ENCODE data around the gene ATP11A.
"Not testable (repeated sequence)": the region's sequence is repeated elsewhere in the genome, so short reads cannot be mapped to it uniquely, and the experiment has no call there.

Gene ATP11A

DNA sequence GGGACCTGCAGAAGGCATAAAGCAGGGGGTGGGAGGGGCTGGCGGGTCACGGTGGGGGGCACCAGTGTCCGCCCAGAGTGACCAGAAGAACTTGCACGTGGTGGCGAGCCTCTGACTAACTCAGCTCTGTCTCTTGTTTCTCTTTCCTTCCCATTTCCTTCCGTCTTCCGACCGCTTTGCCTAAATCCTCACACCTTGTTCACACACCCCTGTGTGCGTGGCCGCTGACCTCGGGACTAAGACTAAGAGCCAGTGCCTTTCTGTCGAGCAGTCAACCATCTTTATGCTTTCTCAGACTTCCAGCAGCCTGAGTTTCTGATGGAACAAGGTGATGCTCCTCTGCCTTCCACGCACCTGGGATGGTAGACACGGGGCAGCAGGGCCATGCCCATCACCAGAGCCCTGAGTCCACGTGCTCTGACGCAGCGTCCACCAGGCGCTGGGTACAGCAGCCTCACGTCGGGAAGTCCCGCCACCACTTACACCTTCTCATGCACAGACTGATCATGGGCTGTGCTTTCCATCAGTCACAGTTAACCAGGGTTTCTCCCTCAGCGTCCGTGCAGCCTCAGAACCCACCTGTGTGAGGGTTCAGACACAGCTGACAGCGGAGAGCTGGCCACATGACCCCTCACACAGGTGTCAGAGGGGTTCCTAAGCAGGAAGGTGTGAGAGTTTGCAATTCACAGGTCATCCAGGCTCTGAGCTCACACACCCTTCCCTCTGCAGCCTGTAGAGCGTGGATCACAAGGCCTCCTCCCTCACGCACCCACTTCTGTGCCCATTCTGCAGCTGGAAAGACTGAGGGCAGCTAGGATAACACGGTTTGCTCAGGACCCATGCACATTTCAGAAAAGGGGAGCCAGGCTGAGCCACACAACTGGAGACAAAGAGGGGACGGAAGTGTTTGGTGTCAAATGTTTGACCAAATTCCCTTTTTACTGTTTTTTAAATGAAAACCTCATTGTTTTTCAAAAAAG lies 188.4 kb downstream of the ATP11A start:
- H3K9me3 ChIP-seq (ENCODE audit: control insufficient read depth, low read length), result no peaks in the 10 kb centered on the region
- no peak overlapping the region for H3K27ac ChIP-seq (ENCODE audit: insufficient read depth, low read depth, low read length, poor library complexity, severe bottlenecking)
- no peaks in the 10 kb centered on the region for H3K27me3 ChIP-seq (ENCODE audit: control insufficient read depth, insufficient read depth, low read length, poor library complexity, severe bottlenecking)
- H3K4me1 ChIP-seq (ENCODE audit: control insufficient read depth, insufficient read depth, low read length), result peaks cover 8% of the 10 kb centered on the region
- peaks cover 3% of the 10 kb centered on the region for H3K36me3 ChIP-seq (ENCODE audit: control insufficient read depth, insufficient read depth, low read length)
- H3K4me3 ChIP-seq (ENCODE audit: insufficient read depth, low read depth, low read length), result no peak overlapping the region
- WGBS, 2 experiments, result 89 to 91% methylated on average over 28 of the region's 28 CpGs

DNA sequence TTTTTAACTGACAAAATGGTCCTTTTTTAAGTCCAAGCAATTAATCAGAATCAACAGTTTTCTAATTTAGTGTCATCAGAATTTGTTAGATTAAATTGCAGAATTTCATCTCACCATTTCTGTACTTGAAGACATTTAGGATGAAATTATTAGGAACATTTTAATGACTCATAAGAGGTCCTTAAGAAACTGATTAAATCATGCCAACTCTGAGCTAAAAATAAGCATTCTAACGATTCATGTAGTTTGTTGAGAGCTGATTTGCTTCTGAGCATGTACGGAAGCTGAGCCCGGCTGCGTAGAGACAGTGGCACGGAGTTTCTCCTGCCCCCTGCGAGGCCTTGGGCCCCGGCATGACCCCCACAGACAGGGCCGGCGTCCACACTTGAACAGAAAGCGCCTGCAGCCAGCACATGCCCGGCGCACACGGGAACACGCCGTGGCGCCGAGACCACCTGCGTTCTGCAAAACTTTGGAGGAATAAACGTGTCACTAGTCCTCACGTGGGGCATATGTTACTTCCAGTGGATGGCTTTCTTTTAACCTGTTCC lies 189.5 kb downstream of the ATP11A start:
- H3K9me3 ChIP-seq (ENCODE audit: control insufficient read depth, low read length), result no peaks in the 10 kb centered on the region
- peaks cover under 1% of the 10 kb centered on the region for H3K4me1 ChIP-seq (ENCODE audit: control insufficient read depth, insufficient read depth, low read length)
- no peak overlapping the region for H3K4me3 ChIP-seq (ENCODE audit: insufficient read depth, low read depth, low read length)
- peaks cover 3% of the 10 kb centered on the region for H3K36me3 ChIP-seq (ENCODE audit: control insufficient read depth, insufficient read depth, low read length)
- H3K27ac ChIP-seq (ENCODE audit: insufficient read depth, low read depth, low read length, poor library complexity, severe bottlenecking), result no peak overlapping the region
- WGBS, 2 experiments, result 87% methylated on average over 20 of the region's 20 CpGs
- H3K27me3 ChIP-seq (ENCODE audit: control insufficient read depth, insufficient read depth, low read length, poor library complexity, severe bottlenecking), result no peaks in the 10 kb centered on the region

DNA sequence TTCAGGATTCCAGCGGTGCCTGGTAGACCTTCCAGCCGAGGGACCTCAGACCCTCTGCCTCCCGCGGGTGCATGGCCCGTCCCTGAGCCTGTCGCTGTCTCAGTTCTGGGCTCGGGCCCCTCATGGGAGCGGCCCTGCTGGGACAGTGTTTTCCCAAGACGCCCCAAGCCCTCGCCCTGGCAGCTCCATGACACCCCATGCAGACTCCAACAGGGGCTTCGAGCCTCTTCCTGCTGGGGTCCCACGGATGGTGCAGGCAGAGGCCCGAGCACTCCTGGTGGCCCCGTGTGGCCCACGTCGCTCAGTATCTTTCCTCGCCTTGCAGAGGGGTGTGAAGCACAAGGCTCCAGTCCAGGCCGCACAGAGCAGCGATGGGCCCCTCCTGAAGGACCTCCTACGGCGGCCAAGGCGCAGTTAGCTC lies 190.4 kb downstream of the ATP11A start:
- H3K27me3 ChIP-seq (ENCODE audit: control insufficient read depth, insufficient read depth, low read length, poor library complexity, severe bottlenecking), result no peaks in the 10 kb centered on the region
- H3K4me1 ChIP-seq (ENCODE audit: control insufficient read depth, insufficient read depth, low read length), result no peaks in the 10 kb centered on the region
- no peaks in the 10 kb centered on the region for H3K9me3 ChIP-seq (ENCODE audit: control insufficient read depth, low read length)
- no peak overlapping the region for H3K4me3 ChIP-seq (ENCODE audit: insufficient read depth, low read depth, low read length)
- 95 to 97% methylated on average over 22 of the region's 22 CpGs for WGBS, 2 experiments
- H3K27ac ChIP-seq (ENCODE audit: insufficient read depth, low read depth, low read length, poor library complexity, severe bottlenecking), result no peak overlapping the region
- peaks cover 3% of the 10 kb centered on the region for H3K36me3 ChIP-seq (ENCODE audit: control insufficient read depth, insufficient read depth, low read length)

DNA sequence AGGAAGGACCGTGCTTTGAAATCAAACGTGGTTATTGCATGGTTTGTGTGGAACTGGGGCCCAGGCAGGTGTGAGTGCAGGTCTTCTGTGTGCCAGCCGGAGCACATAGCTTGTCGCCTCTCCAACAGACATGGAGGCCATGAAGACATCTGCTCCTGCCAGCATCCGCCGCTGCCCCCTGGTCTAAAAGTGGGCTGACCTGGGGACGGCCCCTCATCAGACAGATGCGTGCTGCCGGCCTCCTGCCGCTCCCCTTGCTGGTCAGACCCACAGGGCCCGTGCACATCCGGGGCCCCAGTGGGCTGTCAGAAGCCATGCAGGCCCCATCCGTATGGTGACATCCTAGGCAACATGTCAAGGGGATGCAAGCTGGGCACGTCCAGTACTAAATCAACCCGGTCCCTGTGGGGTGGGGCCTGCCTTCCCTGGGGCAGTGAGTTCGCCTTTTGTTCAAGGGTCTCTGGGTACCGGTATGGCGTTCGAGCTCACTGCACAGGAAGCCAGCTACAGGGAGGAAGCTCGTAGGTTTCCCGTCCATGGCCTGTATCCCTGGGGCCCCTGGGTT lies 191.2 kb downstream of the ATP11A start:
- H3K9me3 ChIP-seq (ENCODE audit: control insufficient read depth, low read length), result no peaks in the 10 kb centered on the region

DNA sequence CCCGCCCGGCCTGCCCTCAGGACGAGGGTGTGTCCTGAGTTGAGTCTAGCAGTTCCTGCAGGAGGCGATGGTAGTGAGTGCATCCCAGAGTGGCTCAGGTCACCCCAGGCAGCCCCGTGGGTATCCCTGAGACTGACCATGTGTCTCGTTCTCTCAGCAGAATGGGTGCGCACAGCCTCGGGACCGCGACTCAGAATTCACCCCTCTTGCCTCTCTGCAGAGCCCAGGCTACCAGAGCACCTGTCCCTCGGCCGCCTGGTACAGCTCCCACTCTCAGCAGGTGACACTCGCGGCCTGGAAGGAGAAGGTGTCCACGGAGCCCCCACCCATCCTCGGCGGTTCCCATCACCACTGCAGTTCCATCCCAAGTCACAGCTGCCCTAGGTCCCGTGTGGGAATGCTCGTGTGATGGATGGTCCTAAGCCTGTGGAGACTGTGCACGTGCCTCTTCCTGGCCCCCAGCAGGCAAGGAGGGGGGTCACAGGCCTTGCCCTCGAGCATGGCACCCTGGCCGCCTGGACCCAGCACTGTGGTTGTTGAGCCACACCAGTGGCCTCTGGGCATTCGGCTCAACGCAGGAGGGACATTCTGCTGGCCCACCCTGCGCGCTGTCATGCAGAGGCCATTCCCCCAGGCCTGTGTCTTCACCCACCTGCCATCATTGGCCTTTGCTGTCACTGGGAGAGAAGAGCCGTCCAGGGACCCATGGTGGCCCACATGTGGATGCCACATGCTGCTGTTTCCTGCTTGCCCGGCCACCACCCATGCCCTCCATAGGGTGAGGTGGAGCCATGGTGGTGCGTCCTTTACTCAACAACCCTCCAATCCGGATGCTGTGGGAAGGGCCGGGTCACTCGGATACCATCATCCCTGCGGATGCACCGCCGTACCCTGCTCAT lies 192.1 kb downstream of the ATP11A start:
- Histone ChIP-seq H3K9me3 (ENCODE audit: control insufficient read depth, low read length) (no peaks in the 10 kb centered on the region), H3K4me3 (ENCODE audit: insufficient read depth, low read depth, low read length) (no peak overlapping the region), H3K27ac (ENCODE audit: insufficient read depth, low read depth, low read length, poor library complexity, severe bottlenecking) (no peak overlapping the region), H3K4me1 (ENCODE audit: control insufficient read depth, insufficient read depth, low read length) (no peaks in the 10 kb centered on the region), H3K36me3 (ENCODE audit: control insufficient read depth, insufficient read depth, low read length) (peaks cover 3% of the 10 kb centered on the region), H3K27me3 (ENCODE audit: control insufficient read depth, insufficient read depth, low read length, poor library complexity, severe bottlenecking) (no peaks in the 10 kb centered on the region)
- 95 to 96% methylated on average over 35 of the region's 35 CpGs for WGBS, 2 experiments

More for the DNA sequence above, 191.2 kb downstream of the ATP11A start:
- 96% methylated on average over 21 of the region's 21 CpGs for WGBS, 2 experiments
- Histone ChIP-seq H3K4me1 (ENCODE audit: control insufficient read depth, insufficient read depth, low read length) (no peaks in the 10 kb centered on the region), H3K27me3 (ENCODE audit: control insufficient read depth, insufficient read depth, low read length, poor library complexity, severe bottlenecking) (no peaks in the 10 kb centered on the region), H3K27ac (ENCODE audit: insufficient read depth, low read depth, low read length, poor library complexity, severe bottlenecking) (no peak overlapping the region), H3K4me3 (ENCODE audit: insufficient read depth, low read depth, low read length) (no peak overlapping the region), H3K36me3 (ENCODE audit: control insufficient read depth, insufficient read depth, low read length) (peaks cover 3% of the 10 kb centered on the region)

DNA sequence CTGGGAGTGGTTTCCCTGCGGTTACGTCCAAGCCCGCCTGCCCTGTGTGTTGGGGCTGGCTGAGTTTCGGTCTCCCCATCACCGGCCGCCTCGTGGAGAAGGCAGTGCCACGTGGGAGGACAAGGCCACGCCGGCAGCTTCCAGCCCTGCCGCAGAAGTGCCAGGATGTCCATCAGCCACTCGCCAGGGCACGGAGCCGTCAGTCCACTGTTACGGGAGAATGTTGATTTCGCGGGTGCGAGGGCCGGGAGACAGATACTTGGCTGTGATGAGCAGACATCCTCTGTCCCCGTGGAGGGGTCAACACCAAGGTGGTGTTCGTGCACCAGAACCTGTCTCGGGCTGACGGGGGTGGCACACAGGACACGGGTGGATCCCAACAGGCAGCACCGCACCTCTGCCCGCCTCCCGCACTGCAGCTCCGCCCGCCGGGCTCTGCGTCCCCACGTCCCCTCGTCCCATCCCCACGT lies 192.8 kb downstream of the ATP11A start:
- peaks cover 3% of the 10 kb centered on the region for H3K36me3 ChIP-seq (ENCODE audit: control insufficient read depth, insufficient read depth, low read length)
- H3K4me3 ChIP-seq (ENCODE audit: insufficient read depth, low read depth, low read length), result no peak overlapping the region
- no peaks in the 10 kb centered on the region for H3K9me3 ChIP-seq (ENCODE audit: control insufficient read depth, low read length)
- 95 to 96% methylated on average over 34 of the region's 34 CpGs for WGBS, 2 experiments
- H3K27ac ChIP-seq (ENCODE audit: insufficient read depth, low read depth, low read length, poor library complexity, severe bottlenecking), result no peak overlapping the region
- H3K4me1 ChIP-seq (ENCODE audit: control insufficient read depth, insufficient read depth, low read length), result no peaks in the 10 kb centered on the region
- H3K27me3 ChIP-seq (ENCODE audit: control insufficient read depth, insufficient read depth, low read length, poor library complexity, severe bottlenecking), result no peaks in the 10 kb centered on the region

DNA sequence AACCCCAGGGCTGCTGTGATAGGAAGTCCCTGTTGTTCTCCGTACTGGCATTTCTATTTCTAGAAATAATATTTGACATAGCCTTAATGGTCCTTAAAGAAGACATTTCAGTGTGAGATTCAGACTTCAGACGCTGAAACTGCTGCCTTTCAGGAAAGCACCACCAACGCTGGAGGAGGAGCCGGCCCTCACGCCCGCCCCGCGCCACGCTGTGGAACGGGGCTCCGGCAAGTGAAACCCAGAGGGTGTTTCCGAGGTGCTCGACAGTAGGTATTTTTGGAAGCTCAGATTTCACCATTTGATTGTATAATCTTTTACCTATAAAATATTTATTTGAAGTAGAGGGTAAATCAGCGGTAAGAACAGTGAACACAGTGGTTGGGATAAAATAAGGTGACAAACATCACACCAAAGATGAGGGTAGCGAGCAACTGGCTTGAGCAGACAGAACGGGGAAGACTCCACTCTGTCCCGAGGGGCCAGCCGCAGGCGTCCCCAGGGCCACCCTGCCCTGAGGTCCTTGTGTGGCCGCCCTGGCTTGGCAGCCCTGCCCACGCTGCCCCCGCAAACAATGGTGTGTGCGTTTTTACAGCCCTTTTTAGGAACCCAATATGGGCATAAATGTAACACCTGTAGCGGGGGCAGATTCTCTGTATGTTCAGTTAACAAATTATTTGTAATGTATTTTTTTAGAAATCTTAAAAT lies 193.6 kb downstream of the ATP11A start:
- Histone ChIP-seq H3K36me3 (ENCODE audit: control insufficient read depth, insufficient read depth, low read length) (peaks cover 3% of the 10 kb centered on the region), H3K27ac (ENCODE audit: insufficient read depth, low read depth, low read length, poor library complexity, severe bottlenecking) (no peak overlapping the region), H3K27me3 (ENCODE audit: control insufficient read depth, insufficient read depth, low read length, poor library complexity, severe bottlenecking) (no peaks in the 10 kb centered on the region), H3K9me3 (ENCODE audit: control insufficient read depth, low read length) (no peaks in the 10 kb centered on the region), H3K4me3 (ENCODE audit: insufficient read depth, low read depth, low read length) (no peak overlapping the region), H3K4me1 (ENCODE audit: control insufficient read depth, insufficient read depth, low read length) (no peaks in the 10 kb centered on the region)
- WGBS, 2 experiments, result 94 to 96% methylated on average over 22 of the region's 24 CpGs

DNA sequence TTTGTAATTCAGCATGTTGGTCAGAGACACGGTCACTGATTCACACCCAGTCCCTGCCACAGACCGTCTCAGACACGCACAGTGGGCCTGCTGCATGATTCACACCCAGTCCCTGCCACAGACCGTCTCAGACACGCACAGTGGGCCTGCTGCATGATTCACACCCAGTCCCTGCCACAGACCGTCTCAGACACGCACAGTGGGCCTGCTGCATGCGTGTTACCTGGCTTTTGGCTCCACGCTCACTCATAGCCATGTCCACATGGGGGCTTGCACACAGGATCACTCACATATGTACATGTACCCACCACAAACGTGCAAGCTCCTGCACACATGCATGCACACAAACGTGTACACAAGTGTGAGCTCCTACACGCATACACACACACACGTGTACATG lies 194.9 kb downstream of the ATP11A start:
- WGBS, 2 experiments, result 96% methylated on average over 13 of the region's 13 CpGs
- not testable (repeated sequence) for H3K4me1 ChIP-seq (ENCODE audit: control insufficient read depth, insufficient read depth, low read length); H3K9me3 ChIP-seq (ENCODE audit: control insufficient read depth, low read length); H3K36me3 ChIP-seq (ENCODE audit: control insufficient read depth, insufficient read depth, low read length); H3K4me3 ChIP-seq (ENCODE audit: insufficient read depth, low read depth, low read length); H3K27ac ChIP-seq (ENCODE audit: insufficient read depth, low read depth, low read length, poor library complexity, severe bottlenecking); H3K27me3 ChIP-seq (ENCODE audit: control insufficient read depth, insufficient read depth, low read length, poor library complexity, severe bottlenecking)

DNA sequence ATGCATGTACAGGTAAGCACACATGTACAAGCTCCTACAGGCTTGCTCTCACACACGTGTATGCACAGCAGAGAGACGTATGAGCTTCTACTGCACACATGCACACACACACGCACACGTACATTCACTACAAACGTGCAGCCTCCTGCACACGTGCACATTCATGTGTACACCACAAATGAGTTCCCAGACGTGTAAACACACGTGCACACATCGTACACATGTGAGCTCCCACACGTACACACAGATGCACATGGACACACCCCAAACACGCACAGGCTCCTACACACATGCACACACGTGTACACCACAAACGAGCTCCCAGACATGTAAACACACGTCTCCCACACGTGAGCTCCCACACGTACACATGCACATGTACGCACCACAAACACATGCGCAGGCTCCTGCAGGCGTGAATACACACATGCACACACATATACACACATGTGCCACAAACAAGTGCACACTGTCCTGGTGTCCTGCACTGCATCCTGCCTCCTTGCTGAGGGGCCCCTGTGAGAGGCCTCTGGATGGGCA lies 195.5 kb downstream of the ATP11A start:
- H3K4me3 ChIP-seq (ENCODE audit: insufficient read depth, low read depth, low read length), result no peak overlapping the region
- H3K27ac ChIP-seq (ENCODE audit: insufficient read depth, low read depth, low read length, poor library complexity, severe bottlenecking), result no peak overlapping the region
- no peaks in the 10 kb centered on the region for H3K4me1 ChIP-seq (ENCODE audit: control insufficient read depth, insufficient read depth, low read length)
- peaks cover 4% of the 10 kb centered on the region for H3K27me3 ChIP-seq (ENCODE audit: control insufficient read depth, insufficient read depth, low read length, poor library complexity, severe bottlenecking)
- 86% methylated on average over 19 of the region's 19 CpGs for WGBS, 2 experiments
- no peaks in the 10 kb centered on the region for H3K9me3 ChIP-seq (ENCODE audit: control insufficient read depth, low read length)
- H3K36me3 ChIP-seq (ENCODE audit: control insufficient read depth, insufficient read depth, low read length), result peaks cover 3% of the 10 kb centered on the region
